ENCODE measurements around the gene EXOC2.

EXOC2 gene

DNA sequence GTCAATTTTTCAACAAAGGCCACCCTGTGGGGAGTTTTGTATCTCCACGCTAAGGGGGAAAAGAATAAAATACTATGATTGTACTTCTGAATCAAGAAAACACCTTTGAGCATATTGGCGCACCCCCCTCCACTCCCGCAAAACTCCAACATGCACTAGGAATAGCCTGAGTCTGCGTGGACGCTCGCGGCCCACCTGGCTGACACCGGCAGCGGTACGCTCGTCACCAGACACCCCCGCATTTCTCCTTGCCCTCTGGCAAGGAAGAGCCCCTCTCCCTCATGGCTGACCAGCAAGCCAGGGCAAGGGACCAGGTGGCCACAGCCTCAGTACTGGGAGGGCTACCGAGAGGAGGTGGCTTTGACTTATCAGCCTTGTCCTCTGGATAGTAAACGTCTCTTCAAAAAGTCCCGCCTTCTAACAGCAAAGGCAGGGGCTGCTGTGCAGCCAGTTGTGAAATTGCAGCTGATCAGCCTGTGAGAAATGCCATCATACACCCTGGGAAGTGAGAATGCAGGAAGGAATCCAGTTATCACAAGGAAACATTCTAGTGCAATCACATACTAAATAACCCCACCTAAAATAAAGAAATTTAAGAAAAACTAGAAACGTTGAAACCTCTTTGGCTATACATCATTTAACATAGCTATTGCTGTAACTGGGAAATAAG is 120.2 kb downstream of the EXOC2 start:
- TF ChIP-seq CSDC2 (CRISPR knock-in tag; IDR thresholded peaks at IDR 0.05) (no peak), ISL1 (CRISPR knock-in tag; IDR thresholded peaks at IDR 0.05) (no peak), TOX (CRISPR knock-in tag; IDR thresholded peaks at IDR 0.05; ENCODE audit: borderline replicate concordance) (no peak)
- ATAC-seq = no peak

DNA sequence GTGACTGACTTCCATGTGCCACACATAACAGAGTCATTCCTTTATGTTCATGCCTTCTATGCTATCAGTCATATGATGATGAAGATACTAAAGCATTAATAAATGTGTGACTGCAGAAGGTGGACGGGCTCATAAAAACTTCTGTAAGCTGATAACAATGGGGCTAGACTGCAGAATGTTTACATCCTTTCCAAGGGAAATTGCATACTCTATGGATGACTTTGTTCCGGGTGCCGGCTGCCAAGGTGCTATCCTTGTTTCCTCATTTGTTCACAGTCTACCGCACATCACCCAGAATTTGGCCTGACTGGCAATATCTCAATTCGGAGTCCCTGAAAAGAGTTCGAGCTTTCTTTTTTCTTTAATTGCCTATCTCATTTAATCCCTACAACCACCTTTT is 121.0 kb downstream of the EXOC2 start:
- no peak for ATAC-seq
- TF ChIP-seq ZNF70 (CRISPR knock-in tag; IDR thresholded peaks at IDR 0.05) = no peak
- no peak for TF ChIP-seq PATZ1 (CRISPR knock-in tag; IDR thresholded peaks at IDR 0.05; ENCODE audit: borderline replicate concordance)
- no peak for TF ChIP-seq ZFP30 (CRISPR knock-in tag; IDR thresholded peaks at IDR 0.05)
- TF ChIP-seq GLIS3 (CRISPR knock-in tag; IDR thresholded peaks at IDR 0.05) = no peak
- no peak for TF ChIP-seq SNAI2 (CRISPR knock-in tag; IDR thresholded peaks at IDR 0.05)
- no peak for TF ChIP-seq CSRNP3 (CRISPR knock-in tag; IDR thresholded peaks at IDR 0.05)
- no peak for TF ChIP-seq OSR1 (CRISPR knock-in tag; IDR thresholded peaks at IDR 0.05)
- no peak for TF ChIP-seq CSDC2 (CRISPR knock-in tag; IDR thresholded peaks at IDR 0.05)
- TF ChIP-seq BACH2 (CRISPR knock-in tag; IDR thresholded peaks at IDR 0.05; ENCODE audit: borderline replicate concordance) = no peak
- no peak for TF ChIP-seq TCF4 (CRISPR knock-in tag; IDR thresholded peaks at IDR 0.05; ENCODE audit: borderline replicate concordance)
- no peak for TF ChIP-seq PPARA (CRISPR knock-in tag; IDR thresholded peaks at IDR 0.05; ENCODE audit: borderline replicate concordance)
- TF ChIP-seq ZNF565 (CRISPR knock-in tag; conservative IDR thresholded peaks at IDR 0.05; ENCODE audit: low read depth) = no peak
- no peak for TF ChIP-seq ISL1 (CRISPR knock-in tag; IDR thresholded peaks at IDR 0.05)
- no peak for TF ChIP-seq ZFP3 (CRISPR knock-in tag; IDR thresholded peaks at IDR 0.05)

- TF ChIP-seq POU6F1 (CRISPR knock-in tag; IDR thresholded peaks at IDR 0.05; ENCODE audit: borderline replicate concordance, low read depth) (no peak), TCF4 (CRISPR knock-in tag; IDR thresholded peaks at IDR 0.05; ENCODE audit: borderline replicate concordance) (no peak), GLIS3 (CRISPR knock-in tag; IDR thresholded peaks at IDR 0.05) (no peak), ZFP3 (CRISPR knock-in tag; IDR thresholded peaks at IDR 0.05) (no peak), CSDC2 (CRISPR knock-in tag; IDR thresholded peaks at IDR 0.05) (no peak), ZNF8 (CRISPR knock-in tag; IDR thresholded peaks at IDR 0.05) (no peak), TOX (CRISPR knock-in tag; IDR thresholded peaks at IDR 0.05; ENCODE audit: borderline replicate concordance) (no peak), PPARA (CRISPR knock-in tag; IDR thresholded peaks at IDR 0.05; ENCODE audit: borderline replicate concordance) (no peak)
- TF ChIP-seq, protein P1, sequence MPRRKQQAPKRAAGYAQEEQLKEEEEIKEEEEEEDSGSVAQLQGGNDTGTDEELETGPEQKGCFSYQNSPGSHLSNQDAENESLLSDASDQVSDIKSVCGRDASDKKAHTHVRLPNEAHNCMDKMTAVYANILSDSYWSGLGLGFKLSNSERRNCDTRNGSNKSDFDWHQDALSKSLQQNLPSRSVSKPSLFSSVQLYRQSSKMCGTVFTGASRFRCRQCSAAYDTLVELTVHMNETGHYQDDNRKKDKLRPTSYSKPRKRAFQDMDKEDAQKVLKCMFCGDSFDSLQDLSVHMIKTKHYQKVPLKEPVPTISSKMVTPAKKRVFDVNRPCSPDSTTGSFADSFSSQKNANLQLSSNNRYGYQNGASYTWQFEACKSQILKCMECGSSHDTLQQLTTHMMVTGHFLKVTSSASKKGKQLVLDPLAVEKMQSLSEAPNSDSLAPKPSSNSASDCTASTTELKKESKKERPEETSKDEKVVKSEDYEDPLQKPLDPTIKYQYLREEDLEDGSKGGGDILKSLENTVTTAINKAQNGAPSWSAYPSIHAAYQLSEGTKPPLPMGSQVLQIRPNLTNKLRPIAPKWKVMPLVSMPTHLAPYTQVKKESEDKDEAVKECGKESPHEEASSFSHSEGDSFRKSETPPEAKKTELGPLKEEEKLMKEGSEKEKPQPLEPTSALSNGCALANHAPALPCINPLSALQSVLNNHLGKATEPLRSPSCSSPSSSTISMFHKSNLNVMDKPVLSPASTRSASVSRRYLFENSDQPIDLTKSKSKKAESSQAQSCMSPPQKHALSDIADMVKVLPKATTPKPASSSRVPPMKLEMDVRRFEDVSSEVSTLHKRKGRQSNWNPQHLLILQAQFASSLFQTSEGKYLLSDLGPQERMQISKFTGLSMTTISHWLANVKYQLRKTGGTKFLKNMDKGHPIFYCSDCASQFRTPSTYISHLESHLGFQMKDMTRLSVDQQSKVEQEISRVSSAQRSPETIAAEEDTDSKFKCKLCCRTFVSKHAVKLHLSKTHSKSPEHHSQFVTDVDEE (CRISPR knock-in tag; IDR thresholded peaks at IDR 0.05) = no peak
- ATAC-seq = no peak
Observed at GRCh38 chr6:570825-571224, 122.1 kb downstream of the EXOC2 start.

GRCh38 chr6:568954-569523 is 123.9 kb downstream of the EXOC2 start:
- ATAC-seq = no peak
- TF ChIP-seq ZNF8 (CRISPR knock-in tag; IDR thresholded peaks at IDR 0.05) = no peak
- no peak for TF ChIP-seq RARB (CRISPR knock-in tag; IDR thresholded peaks at IDR 0.05)
- TF ChIP-seq ZC3H10 (CRISPR knock-in tag; IDR thresholded peaks at IDR 0.05) = no peak
- TF ChIP-seq BACH2 (CRISPR knock-in tag; IDR thresholded peaks at IDR 0.05; ENCODE audit: borderline replicate concordance) = no peak
- TF ChIP-seq, protein P1 (CRISPR knock-in tag; IDR thresholded peaks at IDR 0.05) = no peak

All from SK-N-SH treated with all-trans-retinoic acid at 6 μM for 48 hours (cell line).